ENCODE data around the gene ANXA8L1.
"Not testable (repeated sequence)": the region's sequence is repeated elsewhere in the genome, so short reads cannot be mapped to it uniquely, and the experiment has no call there.

DNA sequence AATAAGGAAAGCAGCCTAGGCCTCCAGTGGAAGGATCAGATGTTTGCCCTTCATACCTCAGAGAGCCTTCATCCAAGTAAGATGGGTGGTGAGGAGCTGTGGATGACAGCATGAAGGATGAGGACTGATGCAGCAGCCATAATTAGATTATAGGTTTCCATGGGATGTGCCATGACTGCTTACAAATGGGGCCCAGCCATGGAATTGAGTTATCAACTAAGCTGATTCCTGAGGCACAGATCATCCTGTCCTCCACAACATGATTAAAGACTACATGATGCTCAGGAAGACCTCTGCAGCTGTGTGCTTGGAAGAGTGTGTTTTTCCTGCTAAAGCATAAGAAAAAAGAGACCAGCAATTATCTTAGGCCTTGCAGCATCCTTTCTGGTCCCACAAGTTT is 35.5 kb downstream of the ANXA8L1 start:
- TF ChIP-seq ZNF302 (tag by site-specific recombination; IDR thresholded peaks at IDR 0.05; ENCODE audit: low read depth); ZBTB21 (tag by site-specific recombination; IDR thresholded peaks at IDR 0.05); ZNF416 (tag by site-specific recombination; IDR thresholded peaks at IDR 0.05); SETDB1 (IDR thresholded peaks at IDR 0.05; ENCODE audit: insufficient read length, low read length); ZNF76 (tag by site-specific recombination; IDR thresholded peaks at IDR 0.05; ENCODE audit: borderline replicate concordance, low read depth); ZNF335 (tag by site-specific recombination; conservative IDR thresholded peaks at IDR 0.05); HOXA7 (CRISPR knock-in tag; IDR thresholded peaks at IDR 0.05; ENCODE audit: borderline replicate concordance); ZNF274 (IDR thresholded peaks at IDR 0.05; ENCODE audit: low read length); ZNF274 (tag by site-specific recombination; IDR thresholded peaks at IDR 0.05; ENCODE audit: borderline replicate concordance); ZNF19 (tag by site-specific recombination; IDR thresholded peaks at IDR 0.05; ENCODE audit: low read depth); ZNF23 (tag by site-specific recombination; IDR thresholded peaks at IDR 0.05; ENCODE audit: borderline replicate concordance); ZNF174 (tag by site-specific recombination; IDR thresholded peaks at IDR 0.05): not testable (repeated sequence)
- TF ChIP-seq, protein P1, sequence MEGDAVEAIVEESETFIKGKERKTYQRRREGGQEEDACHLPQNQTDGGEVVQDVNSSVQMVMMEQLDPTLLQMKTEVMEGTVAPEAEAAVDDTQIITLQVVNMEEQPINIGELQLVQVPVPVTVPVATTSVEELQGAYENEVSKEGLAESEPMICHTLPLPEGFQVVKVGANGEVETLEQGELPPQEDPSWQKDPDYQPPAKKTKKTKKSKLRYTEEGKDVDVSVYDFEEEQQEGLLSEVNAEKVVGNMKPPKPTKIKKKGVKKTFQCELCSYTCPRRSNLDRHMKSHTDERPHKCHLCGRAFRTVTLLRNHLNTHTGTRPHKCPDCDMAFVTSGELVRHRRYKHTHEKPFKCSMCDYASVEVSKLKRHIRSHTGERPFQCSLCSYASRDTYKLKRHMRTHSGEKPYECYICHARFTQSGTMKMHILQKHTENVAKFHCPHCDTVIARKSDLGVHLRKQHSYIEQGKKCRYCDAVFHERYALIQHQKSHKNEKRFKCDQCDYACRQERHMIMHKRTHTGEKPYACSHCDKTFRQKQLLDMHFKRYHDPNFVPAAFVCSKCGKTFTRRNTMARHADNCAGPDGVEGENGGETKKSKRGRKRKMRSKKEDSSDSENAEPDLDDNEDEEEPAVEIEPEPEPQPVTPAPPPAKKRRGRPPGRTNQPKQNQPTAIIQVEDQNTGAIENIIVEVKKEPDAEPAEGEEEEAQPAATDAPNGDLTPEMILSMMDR (tag by site-specific recombination; IDR thresholded peaks at IDR 0.05), result not testable (repeated sequence)

Data from HEK293 (cell line).